GM21526 (cell line): Measurements from ENCODE around the gene CDC42BPB.

Experiments
- ATAC-seq: cut with Tn5 transposase; IDR thresholded peaks from one replicate; pipeline ENCODE4 v1.9.1; 2021; ENCODE audit warnings: moderate library complexity; ENCODE audit not compliant: unreplicated experiment, low FRiP score

CDC42BPB gene

GRCh38 chr14:103021684-103022001, 35.7 kb downstream of the CDC42BPB start:
- ATAC-seq: no peak

GRCh38 chr14:103020271-103021170, 36.8 kb downstream of the CDC42BPB start:
- ATAC-seq: no peak

- no peak for ATAC-seq
Measured at GRCh38 chr14:103019826-103020225, 37.5 kb downstream of the CDC42BPB start.

- ATAC-seq: no peak
Measured at GRCh38 chr14:103019236-103019635, 38.1 kb downstream of the CDC42BPB start.

DNA sequence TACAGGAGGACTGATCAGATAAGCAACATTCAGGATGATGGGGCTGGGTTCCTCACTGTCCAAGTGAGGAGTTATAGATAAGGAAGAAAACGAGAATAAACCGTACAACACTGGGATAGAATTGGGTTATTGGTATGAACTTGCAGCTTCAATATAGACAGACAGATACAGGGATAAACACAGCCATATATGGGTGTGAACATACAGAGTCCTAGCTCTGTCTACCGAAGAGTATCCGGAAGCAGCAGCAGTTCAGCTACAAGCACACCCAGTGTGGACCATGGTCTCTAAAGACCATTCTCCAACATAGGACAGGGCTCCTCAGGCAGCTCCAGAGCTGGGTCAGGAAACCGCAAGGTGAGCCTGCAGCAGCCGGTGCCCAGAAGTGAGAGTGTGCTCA, 40.8 kb downstream of the CDC42BPB start:
- no peak for ATAC-seq

DNA sequence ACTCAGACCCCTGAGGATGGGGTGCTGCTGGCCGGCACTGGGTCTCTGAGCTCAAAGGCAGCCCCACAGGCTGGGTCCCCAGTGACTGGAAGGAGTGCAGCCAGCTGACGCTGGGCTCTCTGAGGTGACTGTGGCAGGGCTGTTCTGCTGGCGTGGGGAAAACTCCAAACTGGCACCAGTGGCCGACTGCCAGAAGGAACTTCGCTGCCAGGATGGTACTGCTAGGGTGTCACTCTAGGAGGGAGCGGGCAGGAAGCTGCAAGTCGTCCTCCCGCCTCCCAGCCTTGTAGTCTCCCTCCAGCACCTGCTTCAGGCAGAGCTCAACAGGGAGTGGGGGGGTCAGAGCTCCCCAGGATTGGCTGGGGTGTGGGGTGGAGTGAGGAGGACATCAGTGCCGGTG, 41.3 kb downstream of the CDC42BPB start:
- ATAC-seq: no peak

DNA sequence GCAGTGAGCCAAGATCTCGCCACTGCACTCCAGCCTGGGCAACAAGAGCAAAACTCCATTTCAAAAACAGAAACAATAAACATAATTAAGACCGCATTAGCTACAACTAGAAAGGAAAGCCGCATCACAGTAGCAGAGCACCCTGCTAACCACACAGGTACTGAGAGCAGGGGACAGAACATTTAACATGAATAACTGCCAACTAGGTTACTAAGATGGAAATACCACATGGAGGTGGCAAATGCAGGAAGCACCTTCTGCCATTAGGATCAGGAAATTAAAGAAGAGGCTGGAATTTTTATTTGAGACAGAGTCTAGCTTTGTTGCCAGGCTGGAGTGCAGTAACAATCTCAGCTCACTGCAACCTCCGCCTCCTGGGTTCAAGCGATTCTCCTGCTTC, 41.9 kb downstream of the CDC42BPB start:
- no peak for ATAC-seq

DNA sequence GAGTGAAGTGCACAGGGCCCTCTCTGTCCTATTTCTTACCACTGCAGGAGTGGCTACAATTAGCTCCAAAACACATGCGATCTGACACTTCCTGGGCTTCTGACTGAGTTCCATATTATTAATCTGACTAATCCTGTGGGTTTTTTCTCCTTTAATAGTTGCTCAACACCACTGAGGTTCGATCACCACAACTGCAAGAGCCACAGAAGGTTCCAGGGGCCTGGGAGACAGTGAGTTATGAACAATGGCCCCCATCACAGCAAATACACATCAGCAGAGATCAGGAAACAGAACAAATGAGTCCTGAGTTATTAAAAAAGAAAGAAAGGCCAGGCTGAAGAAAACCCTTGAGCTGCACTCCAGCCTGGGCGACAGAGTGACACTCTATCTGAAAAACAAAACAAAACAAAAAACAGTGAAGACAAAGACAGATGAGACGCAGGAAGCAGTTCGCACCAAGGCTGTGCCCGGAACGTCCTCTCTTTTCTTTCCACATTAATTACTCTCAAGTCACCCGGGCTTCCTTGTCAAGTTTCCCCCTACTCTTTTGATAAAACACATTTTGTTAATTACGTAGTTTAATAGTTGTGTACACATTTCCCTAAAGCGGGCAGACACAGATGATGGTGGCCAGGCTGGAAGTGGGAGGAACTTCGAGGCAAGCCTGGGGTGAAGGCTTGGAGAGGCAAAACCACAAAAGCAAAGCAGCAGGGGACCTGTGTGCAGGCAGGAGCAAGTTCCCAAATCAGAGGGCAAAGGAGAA, 42.7 kb downstream of the CDC42BPB start:
- ATAC-seq: no peak

DNA sequence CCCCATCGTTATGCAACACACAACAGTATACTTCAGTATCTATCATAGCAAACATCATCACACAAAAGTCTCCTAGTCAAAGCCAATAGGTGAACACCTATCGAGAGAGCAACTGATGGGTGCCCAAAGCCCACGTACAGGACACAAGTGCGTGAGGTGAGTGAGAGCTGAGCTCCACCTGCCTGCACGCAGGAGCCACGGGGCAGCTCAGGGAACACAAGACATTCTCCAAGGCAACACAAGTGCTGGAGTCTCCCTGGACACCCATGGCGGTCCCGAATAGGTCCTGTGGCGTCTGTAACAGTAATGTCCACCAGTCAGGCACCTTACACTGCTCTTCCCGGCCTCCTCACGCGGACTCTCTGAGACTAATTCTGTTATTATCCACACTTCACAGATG, 44.3 kb downstream of the CDC42BPB start:
- no peak for ATAC-seq

GRCh38 chr14:103009559-103009958, 47.8 kb downstream of the CDC42BPB start:
- no peak for ATAC-seq

DNA sequence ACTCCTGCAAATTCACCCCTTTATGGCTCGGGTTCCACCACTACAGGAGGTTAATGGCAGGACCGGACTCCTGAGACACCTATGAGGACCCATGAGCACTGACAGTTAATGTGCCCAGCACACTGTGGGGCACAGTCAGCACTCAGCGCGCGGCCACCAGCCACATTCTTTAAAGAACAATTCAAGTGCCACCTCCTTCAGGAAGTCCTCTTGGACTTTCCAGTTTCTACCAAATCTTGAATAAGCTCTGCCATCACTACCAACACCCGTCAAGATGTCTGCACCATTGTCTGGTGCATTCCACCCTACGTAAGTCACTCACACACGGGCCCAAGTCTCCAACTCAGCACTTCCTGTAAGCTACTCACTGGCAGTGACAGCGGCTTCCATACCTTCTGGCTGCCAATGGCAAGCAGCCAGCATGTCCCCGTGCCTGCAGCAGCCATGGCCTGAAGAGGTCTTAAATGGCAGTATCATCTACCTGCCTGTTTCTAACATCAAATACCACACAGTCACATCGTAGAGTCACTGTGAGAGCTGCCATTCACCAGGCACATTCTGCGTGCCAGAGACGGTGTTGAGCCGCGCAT, 48.5 kb downstream of the CDC42BPB start:
- ATAC-seq: no peak

DNA sequence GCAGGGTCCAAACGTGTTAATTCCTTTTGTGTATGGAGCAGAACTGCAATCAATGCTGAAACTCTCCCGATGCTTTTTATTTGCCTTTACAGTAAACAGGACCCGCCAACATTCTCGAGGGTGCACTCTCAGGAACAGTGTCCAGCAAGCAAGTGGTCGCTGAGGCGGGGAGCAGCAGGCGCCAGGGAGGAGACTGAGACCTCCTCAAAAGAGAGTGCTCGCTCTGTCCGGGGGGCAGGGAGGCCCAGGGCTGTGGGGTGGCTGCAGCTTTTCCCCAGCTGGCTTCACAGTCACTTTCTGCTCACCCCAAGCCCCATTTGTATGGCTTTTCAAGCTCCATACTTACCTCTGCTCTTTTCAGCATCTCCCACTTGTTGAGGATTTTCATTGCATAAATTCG, 49.2 kb downstream of the CDC42BPB start:
- ATAC-seq: no peak

DNA sequence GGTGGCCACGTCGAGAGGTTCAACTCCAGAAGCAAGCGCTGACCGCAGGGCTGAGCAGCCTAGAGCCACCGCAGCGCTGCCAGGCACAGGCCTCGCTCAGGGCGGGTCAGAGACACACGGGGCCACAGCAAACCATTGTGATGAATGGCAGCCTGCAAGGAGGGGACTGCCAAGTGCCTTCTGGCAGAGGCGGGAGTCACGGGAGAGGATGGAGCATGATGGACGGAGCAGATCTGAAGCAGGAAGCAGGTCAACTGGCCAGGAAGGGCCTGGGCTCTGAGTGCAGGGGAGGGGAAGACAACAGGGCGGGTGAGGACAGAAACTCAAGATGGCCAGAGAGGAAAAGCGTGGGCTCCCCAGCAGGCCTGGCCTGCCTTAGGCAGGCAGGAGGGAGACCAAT, 49.8 kb downstream of the CDC42BPB start:
- ATAC-seq: no peak

DNA sequence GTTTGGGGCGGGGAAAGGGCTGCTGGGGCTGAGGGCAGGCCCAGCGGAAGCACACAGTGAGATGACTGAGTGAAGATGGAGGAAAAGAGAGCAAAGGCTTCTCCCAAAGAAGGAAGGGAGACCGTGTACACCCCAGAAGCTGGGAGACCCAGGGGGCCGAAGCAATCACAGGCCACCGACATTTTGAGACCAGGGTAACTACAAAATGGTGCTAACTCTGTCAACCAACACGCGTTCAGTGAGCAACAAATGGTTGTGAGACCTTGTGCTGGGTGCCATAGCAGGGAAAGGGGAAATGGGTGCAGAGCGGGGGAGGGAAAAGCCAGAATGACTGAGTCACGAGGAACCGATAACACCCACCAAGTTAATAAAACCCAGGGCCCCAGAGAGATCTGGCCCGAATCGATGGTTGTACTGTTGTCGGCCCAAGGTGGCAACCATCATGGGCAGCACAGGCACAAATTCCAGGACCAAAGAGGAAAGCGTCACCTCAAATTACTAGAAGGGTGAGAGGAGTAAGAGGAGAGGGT, 50.3 kb downstream of the CDC42BPB start:
- no peak for ATAC-seq

DNA sequence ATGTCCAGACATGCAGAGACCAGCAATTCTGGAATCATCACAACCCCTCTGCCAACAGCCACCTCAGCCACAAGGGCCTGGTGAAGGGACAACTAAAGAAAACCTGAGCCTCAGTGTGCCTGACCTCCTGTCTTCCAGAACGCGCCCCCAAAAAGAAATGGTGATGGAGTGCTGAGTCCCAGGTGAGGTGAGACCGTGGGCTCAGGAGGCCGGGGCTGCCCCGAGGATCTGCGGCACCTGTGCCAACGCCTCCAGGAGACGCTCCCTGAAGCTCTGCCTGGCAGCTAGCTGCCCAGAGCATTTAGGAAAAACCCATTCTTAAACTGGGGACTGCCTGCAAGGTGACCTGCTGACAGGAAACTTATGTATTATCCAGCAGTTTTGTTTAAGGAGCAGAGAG, 51.2 kb downstream of the CDC42BPB start:
- no peak for ATAC-seq

DNA sequence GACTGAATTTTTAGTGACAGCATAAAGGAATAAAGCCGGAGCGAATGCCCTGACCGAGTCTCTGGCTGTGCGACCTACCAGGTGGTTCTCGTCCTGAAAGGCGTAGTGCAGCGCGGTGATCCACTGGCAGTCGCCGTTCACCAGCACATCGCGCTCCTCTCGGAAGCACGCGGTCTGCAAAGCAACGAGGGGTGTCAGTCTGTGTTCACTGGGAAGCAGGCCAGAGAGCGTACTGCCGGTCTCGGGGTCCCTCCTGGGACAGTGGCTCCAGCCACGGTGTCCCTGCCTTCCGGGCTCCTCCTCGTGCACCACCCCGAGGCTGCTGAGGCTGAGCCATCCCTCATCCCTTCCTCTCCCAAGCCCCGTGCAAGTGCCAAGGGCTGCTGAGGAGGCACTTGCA, 53.5 kb downstream of the CDC42BPB start:
- ATAC-seq: no peak

GRCh38 chr14:103003351-103003615, 54.1 kb downstream of the CDC42BPB start:
- ATAC-seq: no peak

- ATAC-seq: no peak
Measured at GRCh38 chr14:103002578-103003350, 54.6 kb downstream of the CDC42BPB start.

GRCh38 chr14:103001651-103002396, 55.5 kb downstream of the CDC42BPB start:
- ATAC-seq: no peak

DNA sequence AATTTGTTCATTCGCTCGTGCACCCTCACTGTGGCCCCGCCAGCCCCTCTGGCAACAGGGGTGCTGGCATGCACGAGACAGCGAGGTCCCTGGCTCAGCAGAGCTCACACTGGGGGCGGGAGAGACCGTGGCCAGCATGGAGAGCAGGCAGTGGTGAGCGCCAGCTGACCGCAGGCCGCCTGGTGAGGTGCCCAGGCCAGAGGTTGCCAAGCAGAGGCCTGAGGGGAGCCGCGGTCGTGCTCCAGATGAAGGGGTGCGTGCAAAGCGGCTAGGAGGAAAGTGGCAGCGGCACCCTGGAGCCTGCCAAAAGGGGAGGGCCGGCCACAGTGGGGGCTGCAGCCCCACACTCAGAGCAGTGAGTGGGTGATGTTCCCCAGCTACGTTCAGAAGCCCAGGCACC, 56.1 kb downstream of the CDC42BPB start:
- ATAC-seq: no peak
